Testis (tissue), 5 donors: ENCODE results near the gene SMARCD2. TPM values are rescaled to one million over a fixed set of nuclear protein-coding genes. Genes with fewer than 3 reads are reported as not detected.
A peak's percentile ranks its signal among the peaks of the same experiment; 100 is the strongest.
"Not testable (repeated sequence)": the region's sequence is repeated elsewhere in the genome, so short reads cannot be mapped to it uniquely, and the experiment has no call there.

Experiments
- DNase-seq: peaks from one replicate; pipeline ENCODE4 v3.0.0-alpha.2; 2019
- H3K27ac ChIP-seq, 2 donors: fragments of 200-600 bp; sonication (generic); one replicate each; pipeline ENCODE4 v1.5.1; 2019
- H3K27me3 ChIP-seq: fragments of 200-600 bp; sonication (generic); one replicate; pipeline ENCODE4 v1.5.1; 2019
- H3K36me3 ChIP-seq: fragments of 200-600 bp; sonication (generic); one replicate; pipeline ENCODE4 v1.5.1; 2017; ENCODE audit warnings: low read depth; ENCODE audit errors: missing control alignments
- H3K4me1 ChIP-seq: fragments of 200-600 bp; sonication (generic); one replicate; pipeline ENCODE4 v1.5.1; 2019
- H3K4me3 ChIP-seq, 2 donors: fragments of 200-600 bp; sonication (generic); one replicate each; pipeline ENCODE4 v1.5.1; 2017 to 2019
- H3K9me3 ChIP-seq: fragments of 200-600 bp; sonication (generic); one replicate; pipeline ENCODE4 v1.5.1; 2017
- POLR2A ChIP-seq: fragments of 450-650 bp; IDR thresholded peaks from one replicate; pipeline ENCODE4 v1.6.1; 2017; ENCODE audit warnings: antibody characterized with exemption, mild to moderate bottlenecking, moderate library complexity
- WGBS, 2 donors: methylation state at CpG; one replicate each; pipeline ENCODE4 v1.1.5; 2018; 5-methylcytosine and 5-hydroxymethylcytosine counted together
- intact Hi-C: fragments of 100-400 bp; cut with DNase I; formaldehyde crosslinking; loops from one replicate; pipeline ENCODE4 v1.15.1; 2023; ENCODE audit warnings: low total_unique reads
- long read RNA-seq, 2 donors: transcript quantifications; one replicate each; lab custom pipeline, GENCODE V29; 2026
- polyA plus RNA-seq: library from polyadenylated mRNA; stranded (reverse); fragments of 350-450 nt; fragmentation: Illumina TruSeq; extraction: RNeasy Lipid Tissue Mini Kit (QIAGEN cat#74804); gene quantifications from one replicate; pipeline ENCODE4 v1.2.3, GENCODE V29; 2014; ENCODE audit warnings: low read depth, low replicate concordance; ENCODE audit not compliant: insufficient read depth
- total RNA-seq, 2 donors: library from RNA; depleted of rRNA; stranded (reverse); fragments of >200 nt; gene quantifications; one replicate each; pipeline ENCODE4 v1.2.3, GENCODE V29; 2016
- TF ChIP-seq, protein P1 (sequence below), 3 experiments: fragments of 450-650 bp in 2 of 3; fragments of 200-600 bp in 1 of 3; sonication (generic) in 1 of 3; IDR thresholded peaks; one replicate each; pipeline ENCODE4 v1.5.1; 2016 to 2019; ENCODE audit warnings: antibody characterized with exemption in 3 of 3, mild to moderate bottlenecking in 2 of 3, moderate library complexity in 1 of 3

The SMARCD2 gene
- total RNA-seq (100 to 1,000 TPM; 121 to 122 TPM), polyA plus RNA-seq (95.2 TPM)
- long read RNA-seq, donor 1, transcript SMARCD2-203 (13 exons, 2,716 nt), result major isoform, 9 of 58 reads
- long read RNA-seq, donor 1, partial matches to known transcripts, result 49 of 58 reads
- long read RNA-seq, donor 1, other reads (novel, unspliced or antisense), result 0 of 58 reads
- long read RNA-seq, donor 2, partial matches to known transcripts, result 19 of 23 reads
- long read RNA-seq, donor 2, other reads (novel, unspliced or antisense), result 0 of 23 reads

DNA sequence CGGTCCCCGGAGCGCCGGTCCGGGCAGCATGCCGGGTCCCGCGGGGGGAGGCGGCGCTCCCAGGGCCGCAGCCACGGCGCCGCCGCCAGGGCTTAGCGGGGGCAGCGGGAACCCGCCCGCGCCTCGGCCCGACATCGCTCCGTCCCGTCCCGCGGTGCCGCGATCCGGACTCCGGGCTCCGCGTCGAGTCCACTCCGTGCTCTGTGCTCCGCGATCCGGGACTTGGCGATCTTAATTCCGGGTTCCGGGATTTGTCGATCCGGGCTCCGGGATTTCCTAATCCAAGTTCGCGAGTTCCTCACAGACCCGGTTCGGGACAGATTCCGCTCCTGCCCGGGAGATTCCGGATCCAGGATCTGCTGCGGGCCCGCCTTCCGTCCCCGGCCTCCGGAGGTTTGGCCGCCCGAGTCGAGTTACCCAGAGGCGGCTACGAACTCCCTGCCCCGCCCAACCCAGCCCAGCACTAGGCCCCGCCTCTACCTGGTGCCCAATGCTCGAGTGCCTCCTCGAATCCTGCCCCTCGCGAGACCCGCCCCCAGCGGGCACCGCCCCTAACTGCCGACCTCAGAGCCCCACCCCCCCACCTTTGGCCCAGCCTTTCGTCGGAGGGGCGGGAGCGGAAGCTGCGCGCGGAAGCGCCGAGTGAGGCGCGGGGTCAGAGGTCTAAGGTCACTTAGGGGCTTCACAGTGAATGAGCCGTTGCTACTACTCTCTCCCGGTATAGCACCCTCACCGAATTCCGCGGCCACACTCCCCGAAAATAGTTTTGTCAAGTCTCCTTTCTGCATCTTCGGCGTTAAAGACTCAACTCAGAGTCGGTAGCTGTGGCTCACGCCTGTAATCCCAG, at the start of gene SMARCD2:
TSS of gene SMARCD2 (minus strand) at position 146 of the 847 bp plus-strand sequence. CDS start at position 135, 11 bp downstream.
- TF ChIP-seq, protein P1, sequence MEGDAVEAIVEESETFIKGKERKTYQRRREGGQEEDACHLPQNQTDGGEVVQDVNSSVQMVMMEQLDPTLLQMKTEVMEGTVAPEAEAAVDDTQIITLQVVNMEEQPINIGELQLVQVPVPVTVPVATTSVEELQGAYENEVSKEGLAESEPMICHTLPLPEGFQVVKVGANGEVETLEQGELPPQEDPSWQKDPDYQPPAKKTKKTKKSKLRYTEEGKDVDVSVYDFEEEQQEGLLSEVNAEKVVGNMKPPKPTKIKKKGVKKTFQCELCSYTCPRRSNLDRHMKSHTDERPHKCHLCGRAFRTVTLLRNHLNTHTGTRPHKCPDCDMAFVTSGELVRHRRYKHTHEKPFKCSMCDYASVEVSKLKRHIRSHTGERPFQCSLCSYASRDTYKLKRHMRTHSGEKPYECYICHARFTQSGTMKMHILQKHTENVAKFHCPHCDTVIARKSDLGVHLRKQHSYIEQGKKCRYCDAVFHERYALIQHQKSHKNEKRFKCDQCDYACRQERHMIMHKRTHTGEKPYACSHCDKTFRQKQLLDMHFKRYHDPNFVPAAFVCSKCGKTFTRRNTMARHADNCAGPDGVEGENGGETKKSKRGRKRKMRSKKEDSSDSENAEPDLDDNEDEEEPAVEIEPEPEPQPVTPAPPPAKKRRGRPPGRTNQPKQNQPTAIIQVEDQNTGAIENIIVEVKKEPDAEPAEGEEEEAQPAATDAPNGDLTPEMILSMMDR (IDR thresholded peaks at IDR 0.05), result peak in 1 of 3 experiments; percentile 10
- TF ChIP-seq POLR2A, result peak; percentile 51
- peaks cover 40% of the 10 kb centered on the region for H3K4me1 ChIP-seq
- 1% methylated on average over 20 to 68 of the region's 92 CpGs for WGBS, 2 donors

DNA sequence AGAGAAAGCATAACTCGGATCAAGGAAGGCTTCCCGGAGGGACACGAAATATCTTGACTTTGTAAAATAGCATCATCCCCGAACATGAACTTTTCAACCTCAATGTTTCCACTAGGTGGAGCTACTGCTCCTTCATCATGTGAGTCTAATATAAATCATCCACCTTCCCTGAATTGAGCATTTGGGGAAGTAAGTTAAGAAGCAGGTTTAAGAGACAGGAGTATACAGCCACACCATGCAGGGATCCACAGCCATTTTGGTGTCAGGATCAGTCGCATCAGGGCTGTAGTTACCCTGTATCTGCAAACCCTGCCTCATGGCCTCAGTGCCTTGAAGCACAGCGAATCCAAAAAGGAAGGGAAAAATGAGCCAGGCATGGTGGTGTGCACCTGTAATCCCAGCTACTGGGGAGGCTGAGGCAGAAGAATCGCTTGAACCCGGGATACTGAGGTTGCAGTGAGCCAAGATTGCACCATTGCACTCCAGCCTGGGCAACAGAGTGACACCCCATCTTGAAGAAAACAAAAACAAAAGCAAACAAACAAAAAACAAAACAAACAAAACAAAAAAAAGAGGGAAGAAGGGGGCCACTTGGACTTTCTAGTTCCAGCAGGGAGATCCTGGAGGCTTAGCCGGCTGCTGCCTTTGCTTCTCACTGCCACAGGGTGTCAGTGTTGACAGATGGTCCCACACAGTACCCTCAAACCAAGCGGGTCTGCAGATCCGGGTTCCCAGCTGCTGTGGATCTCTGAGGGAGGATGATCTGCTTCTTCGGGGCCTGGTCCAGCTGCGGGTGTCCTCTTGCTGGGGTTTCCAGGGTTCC, 46.8 kb upstream of the SMARCD2 start:
- H3K36me3 ChIP-seq, H3K9me3 ChIP-seq, H3K4me3 ChIP-seq, H3K27ac ChIP-seq, H3K27me3 ChIP-seq, intact Hi-C loops, H3K4me1 ChIP-seq: not testable (repeated sequence)
- peak; percentile 51 for DNase-seq
- WGBS, 2 donors, result 34 to 48% methylated on average over 13 of the region's 13 CpGs
- TF ChIP-seq, protein P1 (IDR thresholded peaks at IDR 0.05), result peak in 2 of 3 experiments; percentile 38 to 48

More for the DNA sequence above, at the start of gene SMARCD2:
- intact Hi-C loops, result no loop called here
- Histone ChIP-seq H3K36me3 (no peaks in the 10 kb centered on the region), H3K9me3 (no peaks in the 10 kb centered on the region), H3K27ac (peak within 1 kb of the TSS; percentile 91 to 97), H3K4me3 (peak within 1 kb of the TSS; percentile 88 to 96), H3K27me3 (no peaks in the 10 kb centered on the region)
- peak; percentile 99 for DNase-seq

DNA sequence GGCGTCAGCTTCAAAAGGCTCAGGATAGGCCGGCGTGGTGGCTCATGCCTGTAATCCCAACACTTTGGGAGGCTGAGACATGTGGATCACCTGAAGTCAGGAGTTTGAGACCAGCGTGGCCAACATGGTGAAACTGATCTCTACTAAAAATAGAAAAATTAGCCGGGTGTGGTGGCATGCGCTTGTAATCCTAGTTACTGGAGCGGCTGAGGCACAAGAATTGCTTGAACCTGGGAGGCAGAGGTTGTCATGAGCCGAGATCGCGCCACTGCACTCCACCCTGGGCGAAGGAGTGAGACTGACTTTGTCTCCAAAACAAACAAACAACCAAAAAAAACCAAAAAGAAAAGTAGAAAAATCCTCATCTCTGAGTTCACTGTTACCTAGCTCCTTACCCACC, 42.6 kb upstream of the SMARCD2 start:
- H3K4me1 ChIP-seq, H3K36me3 ChIP-seq, intact Hi-C loops, H3K4me3 ChIP-seq, H3K27ac ChIP-seq, H3K9me3 ChIP-seq, DNase-seq, H3K27me3 ChIP-seq: not testable (repeated sequence)
- WGBS, 2 donors, result 90 to 91% methylated on average over 11 of the region's 11 CpGs

DNA sequence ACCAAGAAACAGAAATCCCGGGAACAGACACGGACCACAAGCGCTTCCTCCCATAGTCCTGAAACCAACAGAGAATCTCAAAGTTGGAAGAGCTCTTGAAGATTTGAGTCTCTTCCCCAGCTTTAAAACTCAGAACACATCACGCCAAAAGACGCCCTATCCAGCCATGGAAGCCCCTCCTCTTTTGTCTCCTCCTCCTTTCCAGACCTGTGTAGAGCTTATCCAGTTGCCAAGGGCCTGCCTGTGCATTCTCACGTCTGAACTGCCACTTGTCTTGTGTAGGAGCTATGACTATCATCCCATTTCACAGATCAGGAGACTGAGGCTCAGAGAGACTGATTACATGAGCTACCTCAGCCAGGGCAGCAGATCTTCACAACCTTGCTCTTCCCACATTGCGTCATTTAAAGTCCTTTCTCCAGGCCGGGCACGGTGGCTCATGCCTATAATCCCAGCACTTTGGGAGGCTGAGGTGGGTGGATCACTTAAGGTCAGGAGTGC, 40.2 kb upstream of the SMARCD2 start:
- H3K9me3 ChIP-seq, H3K27ac ChIP-seq, H3K4me1 ChIP-seq, intact Hi-C loops, H3K27me3 ChIP-seq, DNase-seq, H3K4me3 ChIP-seq, H3K36me3 ChIP-seq: not testable (repeated sequence)
- 64 to 77% methylated on average over 9 of the region's 9 CpGs for WGBS, 2 donors

DNA sequence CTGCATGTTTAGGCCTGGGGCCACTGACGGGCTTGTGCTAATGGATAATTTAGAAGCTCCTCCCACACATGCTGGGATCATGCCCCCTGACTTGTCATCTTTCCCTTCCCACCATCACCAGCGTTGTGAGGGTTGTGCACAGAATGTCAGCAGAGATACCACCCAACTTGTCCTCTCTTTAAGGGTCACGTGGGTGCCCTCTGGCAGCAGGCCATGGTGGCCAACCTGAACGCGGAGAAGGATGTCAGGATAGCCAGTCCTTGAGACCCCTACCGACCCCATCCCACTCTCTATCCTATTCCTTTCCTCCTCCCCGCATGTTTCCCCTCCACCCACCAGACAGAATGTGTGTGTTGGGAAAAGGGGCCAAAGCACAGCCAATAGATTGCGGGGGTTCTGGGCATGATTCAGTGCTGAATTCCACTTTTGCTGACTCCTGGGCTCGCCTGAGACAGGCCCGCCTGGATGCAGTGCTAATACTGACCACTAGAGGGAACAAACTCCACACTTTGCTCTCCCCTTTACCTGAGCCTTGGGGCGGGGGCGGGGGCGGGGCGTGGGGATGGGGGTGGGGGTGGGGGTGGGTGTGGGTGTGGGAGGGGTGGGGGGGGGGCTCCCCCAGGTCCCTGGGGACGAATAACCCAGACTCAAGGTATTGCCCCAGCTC, 39.6 kb upstream of the SMARCD2 start, which contains the start of gene GH2:
TSS of gene GH2 (minus strand) at position 10 of the 667 bp plus-strand sequence. CDS start 143 bp downstream, outside the sequence.
- H3K27me3 ChIP-seq, result no peaks in the 10 kb centered on the region
- H3K36me3 ChIP-seq, result no peaks in the 10 kb centered on the region
- H3K4me3 ChIP-seq, result no peak within 1 kb of the TSS
- H3K27ac ChIP-seq, result no peak within 1 kb of the TSS
- DNase-seq, result peak; percentile 79
- no peaks in the 10 kb centered on the region for H3K9me3 ChIP-seq
- 37 to 44% methylated on average over 9 to 15 of the region's 15 CpGs for WGBS, 2 donors
- intact Hi-C loops, result no loop called here
- H3K4me1 ChIP-seq, result no peaks in the 10 kb centered on the region
- no peak for TF ChIP-seq POLR2A
- TF ChIP-seq, protein P1 (IDR thresholded peaks at IDR 0.05), result peak; percentile 41 to 70 (median 51)

DNA sequence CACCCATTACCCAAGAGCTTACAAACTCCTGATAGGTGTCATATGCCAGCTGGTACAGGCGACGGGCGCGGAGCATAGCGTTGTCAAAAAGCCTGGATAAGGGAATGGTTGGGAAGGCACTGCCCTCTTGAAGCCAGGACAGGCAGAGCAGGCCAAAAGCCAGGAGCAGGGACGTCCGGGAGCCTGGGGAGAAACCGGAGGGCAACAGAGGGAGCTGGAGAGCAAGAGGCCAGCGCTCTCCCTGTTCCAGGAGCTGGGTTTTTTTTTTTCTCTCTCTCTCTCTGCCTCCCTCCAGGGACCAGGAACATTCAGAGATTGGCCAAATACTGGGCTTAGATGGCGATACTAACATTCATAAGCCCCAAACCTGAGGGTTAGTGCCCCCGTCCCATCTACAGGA, 38.9 kb upstream of the SMARCD2 start:
- DNase-seq, H3K27me3 ChIP-seq, intact Hi-C loops, H3K4me1 ChIP-seq, H3K36me3 ChIP-seq, H3K9me3 ChIP-seq, H3K27ac ChIP-seq, H3K4me3 ChIP-seq: not testable (repeated sequence)
- 54 to 67% methylated on average over 11 of the region's 11 CpGs for WGBS, 2 donors
